Measurements from ENCODE around the gene QRICH2. TPM values are rescaled to one million over a fixed set of nuclear protein-coding genes. Genes with fewer than 3 reads are reported as not detected.

The QRICH2 gene, protein sequence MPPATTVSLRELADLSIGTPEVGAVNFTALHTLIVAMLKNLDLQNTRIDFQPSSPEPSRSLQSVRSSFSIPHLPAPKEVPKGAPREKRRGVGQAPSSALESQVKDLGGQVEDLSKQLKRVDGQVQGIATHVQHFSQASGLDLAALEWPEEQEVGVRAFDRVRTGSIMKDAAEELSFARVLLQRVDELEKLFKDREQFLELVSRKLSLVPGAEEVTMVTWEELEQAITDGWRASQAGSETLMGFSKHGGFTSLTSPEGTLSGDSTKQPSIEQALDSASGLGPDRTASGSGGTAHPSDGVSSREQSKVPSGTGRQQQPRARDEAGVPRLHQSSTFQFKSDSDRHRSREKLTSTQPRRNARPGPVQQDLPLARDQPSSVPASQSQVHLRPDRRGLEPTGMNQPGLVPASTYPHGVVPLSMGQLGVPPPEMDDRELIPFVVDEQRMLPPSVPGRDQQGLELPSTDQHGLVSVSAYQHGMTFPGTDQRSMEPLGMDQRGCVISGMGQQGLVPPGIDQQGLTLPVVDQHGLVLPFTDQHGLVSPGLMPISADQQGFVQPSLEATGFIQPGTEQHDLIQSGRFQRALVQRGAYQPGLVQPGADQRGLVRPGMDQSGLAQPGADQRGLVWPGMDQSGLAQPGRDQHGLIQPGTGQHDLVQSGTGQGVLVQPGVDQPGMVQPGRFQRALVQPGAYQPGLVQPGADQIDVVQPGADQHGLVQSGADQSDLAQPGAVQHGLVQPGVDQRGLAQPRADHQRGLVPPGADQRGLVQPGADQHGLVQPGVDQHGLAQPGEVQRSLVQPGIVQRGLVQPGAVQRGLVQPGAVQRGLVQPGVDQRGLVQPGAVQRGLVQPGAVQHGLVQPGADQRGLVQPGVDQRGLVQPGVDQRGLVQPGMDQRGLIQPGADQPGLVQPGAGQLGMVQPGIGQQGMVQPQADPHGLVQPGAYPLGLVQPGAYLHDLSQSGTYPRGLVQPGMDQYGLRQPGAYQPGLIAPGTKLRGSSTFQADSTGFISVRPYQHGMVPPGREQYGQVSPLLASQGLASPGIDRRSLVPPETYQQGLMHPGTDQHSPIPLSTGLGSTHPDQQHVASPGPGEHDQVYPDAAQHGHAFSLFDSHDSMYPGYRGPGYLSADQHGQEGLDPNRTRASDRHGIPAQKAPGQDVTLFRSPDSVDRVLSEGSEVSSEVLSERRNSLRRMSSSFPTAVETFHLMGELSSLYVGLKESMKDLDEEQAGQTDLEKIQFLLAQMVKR (N-terminal part only)
- total RNA-seq: 10.6 TPM

DNA sequence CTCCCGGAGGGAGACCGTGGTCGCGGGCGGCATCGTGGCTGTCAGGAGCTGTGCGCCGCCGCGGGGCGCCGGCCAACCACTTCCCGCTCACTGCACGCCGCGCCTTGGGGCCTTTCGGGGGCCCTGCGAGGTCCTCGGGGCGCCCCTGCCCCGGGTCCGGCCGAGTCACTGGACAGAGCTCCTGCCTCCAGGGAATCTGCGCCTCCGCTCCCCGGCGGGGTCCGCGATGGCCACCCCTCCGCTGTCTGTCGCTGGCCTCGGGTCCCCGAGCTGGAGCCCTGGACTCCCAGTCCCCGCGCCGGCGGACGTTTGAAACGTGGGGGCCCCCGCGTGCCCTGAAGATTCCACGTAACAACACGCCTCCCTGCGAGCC is at the start of gene QRICH2:
QRICH2 (minus strand) TSS at position 311 of the 373 bp plus-strand sequence; CDS start at position 33, 278 bp downstream.
- no peak for DNase-seq (ENCODE audit: low spot score in 2 of 2)
- Histone ChIP-seq H3K36me3 (peaks cover 34 to 51% of the 10 kb centered on the region in 2 donors), H3K9me3 (no peaks in the 10 kb centered on the region), H3K4me3 (no peak within 1 kb of the TSS), H3K27me3 (no peaks in the 10 kb centered on the region), H3K4me1 (no peaks in the 10 kb centered on the region), H3K27ac (no peak within 1 kb of the TSS)
- TF ChIP-seq, protein P1, sequence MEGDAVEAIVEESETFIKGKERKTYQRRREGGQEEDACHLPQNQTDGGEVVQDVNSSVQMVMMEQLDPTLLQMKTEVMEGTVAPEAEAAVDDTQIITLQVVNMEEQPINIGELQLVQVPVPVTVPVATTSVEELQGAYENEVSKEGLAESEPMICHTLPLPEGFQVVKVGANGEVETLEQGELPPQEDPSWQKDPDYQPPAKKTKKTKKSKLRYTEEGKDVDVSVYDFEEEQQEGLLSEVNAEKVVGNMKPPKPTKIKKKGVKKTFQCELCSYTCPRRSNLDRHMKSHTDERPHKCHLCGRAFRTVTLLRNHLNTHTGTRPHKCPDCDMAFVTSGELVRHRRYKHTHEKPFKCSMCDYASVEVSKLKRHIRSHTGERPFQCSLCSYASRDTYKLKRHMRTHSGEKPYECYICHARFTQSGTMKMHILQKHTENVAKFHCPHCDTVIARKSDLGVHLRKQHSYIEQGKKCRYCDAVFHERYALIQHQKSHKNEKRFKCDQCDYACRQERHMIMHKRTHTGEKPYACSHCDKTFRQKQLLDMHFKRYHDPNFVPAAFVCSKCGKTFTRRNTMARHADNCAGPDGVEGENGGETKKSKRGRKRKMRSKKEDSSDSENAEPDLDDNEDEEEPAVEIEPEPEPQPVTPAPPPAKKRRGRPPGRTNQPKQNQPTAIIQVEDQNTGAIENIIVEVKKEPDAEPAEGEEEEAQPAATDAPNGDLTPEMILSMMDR (IDR thresholded peaks at IDR 0.05): no peak
- intact Hi-C loops (cut with DNase I): no loop called here

- TF ChIP-seq, protein P1 (IDR thresholded peaks at IDR 0.05): no peak
Measured at GRCh38 chr17:76357597-76358158, 49.6 kb upstream of the QRICH2 start.

DNA sequence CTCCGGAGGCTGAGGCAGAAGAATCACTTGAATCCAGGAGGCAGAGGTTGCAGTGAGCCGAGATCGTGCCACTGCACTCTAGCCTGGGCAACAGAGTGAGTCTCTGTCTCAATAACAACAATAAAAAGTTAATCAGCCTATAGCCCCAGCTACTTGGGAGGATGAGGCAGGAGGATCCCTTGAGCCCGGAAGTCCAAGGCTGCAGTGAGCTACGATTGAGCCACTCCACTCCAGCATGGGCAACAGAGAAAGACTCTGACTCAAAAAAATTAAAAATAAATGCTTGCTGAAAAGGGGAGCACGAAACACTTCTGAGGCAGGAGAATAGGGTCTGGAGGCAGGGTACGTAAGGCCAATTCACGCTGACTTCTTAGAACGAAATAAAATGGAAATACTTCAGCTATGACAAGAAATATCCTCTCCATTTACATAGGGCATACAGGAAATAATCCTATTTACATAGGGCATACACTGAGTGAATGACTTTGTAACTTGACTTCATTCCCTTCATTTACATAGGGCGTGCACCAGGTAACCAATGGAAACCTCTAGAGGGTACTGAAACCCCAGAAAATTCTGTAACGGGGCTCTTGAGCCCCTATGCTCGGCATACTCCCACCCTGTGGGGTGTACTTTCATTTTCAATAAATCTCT is 48.9 kb upstream of the QRICH2 start:
- Histone ChIP-seq H3K27ac (no peak overlapping the region), H3K27me3 (no peaks in the 10 kb centered on the region), H3K4me3 (no peak overlapping the region), H3K36me3 (no peaks in the 10 kb centered on the region), H3K9me3 (no peaks in the 10 kb centered on the region), H3K4me1 (peaks cover 0 to 10% of the 10 kb centered on the region in 2 donors)
- intact Hi-C loops (cut with DNase I): no loop called here
- no peak for DNase-seq (ENCODE audit: low spot score in 2 of 2)
- TF ChIP-seq, protein P1 (IDR thresholded peaks at IDR 0.05): no peak

More at GRCh38 chr17:76357597-76358158, 49.6 kb upstream of the QRICH2 start:
- Histone ChIP-seq H3K4me3 (no peak overlapping the region), H3K27me3 (no peaks in the 10 kb centered on the region), H3K9me3 (no peaks in the 10 kb centered on the region), H3K36me3 (no peaks in the 10 kb centered on the region), H3K4me1 (peaks cover 0 to 6% of the 10 kb centered on the region in 2 donors), H3K27ac (no peak overlapping the region)
- intact Hi-C loops (cut with DNase I): no loop called here
- no peak for DNase-seq (ENCODE audit: low spot score in 2 of 2)

DNA sequence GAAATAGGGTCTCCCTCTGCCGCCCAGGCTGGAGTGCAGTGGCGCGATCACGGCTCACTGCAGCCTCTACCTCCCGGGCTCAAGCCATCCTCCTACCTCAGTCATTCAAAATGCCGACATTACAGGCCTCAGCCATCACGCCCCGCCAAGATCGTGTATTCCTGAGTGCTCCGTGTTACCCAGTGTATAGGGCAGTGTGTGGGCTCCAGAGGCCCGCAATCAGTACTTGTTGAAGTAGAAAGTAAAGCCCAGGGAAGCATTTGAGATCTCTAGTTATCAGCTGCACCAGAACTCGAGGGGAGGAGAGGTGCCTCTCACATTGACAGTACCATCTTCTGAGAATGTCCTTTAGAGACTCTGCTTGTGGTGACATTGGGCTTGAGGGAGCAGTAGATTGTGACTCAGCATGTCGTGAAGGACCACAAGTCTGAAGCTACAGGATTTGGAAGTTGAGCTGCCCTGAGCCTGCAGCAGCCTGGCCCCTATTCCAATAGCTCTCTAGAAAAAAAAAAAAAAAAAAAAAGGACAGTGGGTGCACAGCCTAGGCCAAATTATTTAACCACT is 46.8 kb upstream of the QRICH2 start:
- Histone ChIP-seq H3K4me1 (peaks cover 0 to 16% of the 10 kb centered on the region in 2 donors), H3K27me3 (no peaks in the 10 kb centered on the region), H3K4me3 (peak overlapping the region in 1 of 2 donors; percentile 97), H3K36me3 (no peaks in the 10 kb centered on the region), H3K9me3 (no peaks in the 10 kb centered on the region), H3K27ac (no peak overlapping the region)
- no peak for DNase-seq (ENCODE audit: low spot score in 2 of 2)
- TF ChIP-seq, protein P1 (IDR thresholded peaks at IDR 0.05): no peak
- intact Hi-C loops (cut with DNase I): loop anchor here (1.0 to 5.0 kb wide), 4 partner anchors 15 to 378 kb away; partner anchors contain the start of genes ACOX1 and TEN1
